Measurements from ENCODE around the gene ASCC3.

- peak; percentile 87 for TF ChIP-seq CTCF (IDR thresholded peaks at IDR 0.05)
- no peak for TF ChIP-seq ZFX (IDR thresholded peaks at IDR 0.05; ENCODE audit: borderline replicate concordance)
Measured at GRCh38 chr6:100479179-100480035, 401.7 kb downstream of the ASCC3 start.

All from 22Rv1 (cell line).